Neural cell (in vitro differentiated cells): ENCODE results near the gene TMEM54. TPM values are rescaled to one million over a fixed set of nuclear protein-coding genes. Genes with fewer than 3 reads are reported as not detected.
"Not testable (repeated sequence)": the region's sequence is repeated elsewhere in the genome, so short reads cannot be mapped to it uniquely, and the experiment has no call there.

Experiments used
- H2AFZ ChIP-seq: fragments of 200-600, 300-800 bp; sonication (generic), shearing (Covaris generic); 2 replicates; pipeline ENCODE4 v1.6.0; 2014; ENCODE audit warnings: low read depth, mild to moderate bottlenecking, antibody characterized with exemption, low read length, moderate library complexity
- H3F3A ChIP-seq: fragments of 200-600 bp; shearing (Covaris generic); 2 replicates; pipeline ENCODE4 v1.6.1; 2016; ENCODE audit warnings: mild to moderate bottlenecking, moderate library complexity, mixed read lengths, antibody characterized with exemption, low read length; ENCODE audit not compliant: insufficient read depth, poor library complexity, severe bottlenecking
- H3K27ac ChIP-seq: fragments of 200-600, 300-800 bp; sonication (generic), shearing (Covaris generic); 2 replicates; pipeline ENCODE4 v1.5.1; 2014; ENCODE audit warnings: mild to moderate bottlenecking, low read length, moderate library complexity
- H3K27me3 ChIP-seq: fragments of 300-800, 200-600 bp; sonication (generic), shearing (Covaris generic); 2 replicates; pipeline ENCODE4 v1.6.0; 2014; ENCODE audit warnings: mild to moderate bottlenecking, low read depth, low read length, moderate library complexity; ENCODE audit not compliant: insufficient read depth
- H3K36me3 ChIP-seq: fragments of 300-800, 200-600 bp; sonication (generic), shearing (Covaris generic); 2 replicates; pipeline ENCODE4 v1.5.1; 2014; ENCODE audit warnings: mild to moderate bottlenecking, antibody characterized with exemption, low read length, moderate library complexity; ENCODE audit not compliant: insufficient read depth
- H3K4me2 ChIP-seq: fragments of 300-800, 200-600 bp; sonication (generic), shearing (Covaris generic); 2 replicates; pipeline ENCODE4 v1.6.0; 2014; ENCODE audit warnings: mild to moderate bottlenecking, low read length
- H3K4me3 ChIP-seq: fragments of 300-800, 200-600 bp; sonication (generic), shearing (Covaris generic); 2 replicates; pipeline ENCODE4 v1.5.1; 2014; ENCODE audit warnings: mild to moderate bottlenecking, low read length, moderate library complexity
- H3K79me2 ChIP-seq: fragments of 200-600 bp; shearing (Covaris generic); replicated peaks from 2 replicates; pipeline ENCODE4 v1.6.0; 2014; ENCODE audit warnings: mild to moderate bottlenecking, low read length, moderate library complexity; ENCODE audit not compliant: insufficient read depth
- H3K9ac ChIP-seq: fragments of 300-800, 200-600 bp; sonication (generic), shearing (Covaris generic); 2 replicates; pipeline ENCODE4 v1.6.1; 2016; ENCODE audit warnings: mild to moderate bottlenecking, low read length, mixed read lengths
- H3K9me2 ChIP-seq: fragments of 200-600 bp; shearing (Covaris generic); 2 replicates; pipeline ENCODE4 v1.6.1; 2016; ENCODE audit warnings: mild to moderate bottlenecking, low read length, mixed read lengths; ENCODE audit not compliant: insufficient read depth
- H3K9me3 ChIP-seq: fragments of 200-600, 300-800 bp; sonication (generic), shearing (Covaris generic); 2 replicates; pipeline ENCODE4 v1.6.1; 2016; ENCODE audit warnings: mild to moderate bottlenecking, mixed run types, low read length, moderate library complexity, mixed read lengths
- H4K20me1 ChIP-seq: fragments of 200-600 bp; shearing (Covaris generic); 2 replicates; pipeline ENCODE4 v1.6.1; 2016; ENCODE audit warnings: mild to moderate bottlenecking, mixed run types; ENCODE audit not compliant: insufficient read depth
- CTCF ChIP-seq: fragments of 450-650 bp; IDR thresholded peaks from 2 replicates; pipeline ENCODE4 v1.5.1; 2014; ENCODE audit warnings: antibody characterized with exemption, mild to moderate bottlenecking, moderate library complexity; ENCODE audit not compliant: poor library complexity, severe bottlenecking
- EP300 ChIP-seq: fragments of 450-650 bp; conservative IDR thresholded peaks from 2 replicates; pipeline ENCODE4 v1.6.1; 2014; ENCODE audit warnings: antibody characterized with exemption, mild to moderate bottlenecking, moderate library complexity; ENCODE audit not compliant: poor library complexity, severe bottlenecking
- EZH2 ChIP-seq: fragments of 200-600, 300-800 bp; shearing (Covaris generic), sonication (generic); IDR thresholded peaks from 2 replicates; pipeline ENCODE4 v1.6.1; 2014; ENCODE audit warnings: antibody characterized with exemption, low read length, borderline replicate concordance, mild to moderate bottlenecking; ENCODE audit not compliant: insufficient read depth, poor library complexity, severe bottlenecking
- MXI1 ChIP-seq: fragments of 450-650 bp; conservative IDR thresholded peaks from 2 replicates; pipeline ENCODE4 v1.6.1; 2014; ENCODE audit warnings: antibody characterized with exemption, mild to moderate bottlenecking; ENCODE audit not compliant: poor library complexity, severe bottlenecking
- POLR2AphosphoS5 ChIP-seq: IDR thresholded peaks from 2 replicates; pipeline ENCODE4 v1.6.1; 2012
- RAD21 ChIP-seq: fragments of 450-650 bp; conservative IDR thresholded peaks from 2 replicates; pipeline ENCODE4 v1.6.1; 2014; ENCODE audit warnings: antibody characterized with exemption, mild to moderate bottlenecking, moderate library complexity
- REST ChIP-seq: IDR thresholded peaks from 2 replicates; pipeline ENCODE4 v1.6.1; 2012; ENCODE audit warnings: borderline replicate concordance
- SMC3 ChIP-seq: fragments of 450-650 bp; conservative IDR thresholded peaks from 2 replicates; pipeline ENCODE4 v1.6.1; 2014; ENCODE audit warnings: antibody characterized with exemption, mild to moderate bottlenecking, moderate library complexity; ENCODE audit not compliant: poor library complexity
- TAF1 ChIP-seq: IDR thresholded peaks from 2 replicates; pipeline ENCODE4 v1.6.1; 2012; ENCODE audit warnings: low read depth
- polyA plus RNA-seq: library from polyadenylated mRNA; depleted of rRNA; stranded (reverse); fragments of >200 nt; gene quantifications from 2 replicates; pipeline ENCODE4 v1.2.3, GENCODE V29; 2014

The TMEM54 gene
- polyA plus RNA-seq, 1 donor from 2014 or later: not detected

- no peak overlapping the region for H3K9ac ChIP-seq
- no peaks in the 10 kb centered on the region for H3K36me3 ChIP-seq
- H3K79me2 ChIP-seq: no peaks in the 10 kb centered on the region
- H3K9me3 ChIP-seq: no peaks in the 10 kb centered on the region
- H2AFZ ChIP-seq: no peak overlapping the region
- H3K27ac ChIP-seq: no peak overlapping the region
- TF ChIP-seq SMC3: no peak
- no peaks in the 10 kb centered on the region for H4K20me1 ChIP-seq
- H3F3A ChIP-seq: no peaks in the 10 kb centered on the region
- H3K4me2 ChIP-seq: no peak overlapping the region
- peaks cover 10% of the 10 kb centered on the region for H3K27me3 ChIP-seq
- no peak overlapping the region for H3K4me3 ChIP-seq
- H3K9me2 ChIP-seq: no peaks in the 10 kb centered on the region
Observed at GRCh38 chr1:32906654-32907053, 5.5 kb upstream of the TMEM54 start.

- H2AFZ ChIP-seq, H3K4me2 ChIP-seq, H3K36me3 ChIP-seq, H3K9me2 ChIP-seq, H3K4me3 ChIP-seq, H4K20me1 ChIP-seq, H3K79me2 ChIP-seq, H3F3A ChIP-seq, H3K9me3 ChIP-seq, H3K9ac ChIP-seq, H3K27ac ChIP-seq: not testable (repeated sequence)
- H3K27me3 ChIP-seq: peaks cover 18% of the 10 kb centered on the region
Observed at GRCh38 chr1:32905588-32905987, 4.4 kb upstream of the TMEM54 start.

GRCh38 chr1:32904797-32905196 lies 3.6 kb upstream of the TMEM54 start:
- Histone ChIP-seq H2AFZ (no peak overlapping the region), H3K27me3 (peaks cover 26% of the 10 kb centered on the region), H3K9ac (no peak overlapping the region), H3K4me3 (no peak overlapping the region), H3K27ac (no peak overlapping the region), H3K9me2 (no peaks in the 10 kb centered on the region), H3F3A (no peaks in the 10 kb centered on the region), H4K20me1 (no peaks in the 10 kb centered on the region), H3K79me2 (no peaks in the 10 kb centered on the region), H3K4me2 (no peak overlapping the region), H3K36me3 (no peaks in the 10 kb centered on the region), H3K9me3 (no peaks in the 10 kb centered on the region)
- TF ChIP-seq EZH2 (no peak), EP300 (no peak), CTCF (no peak), MXI1 (no peak), RAD21 (no peak), SMC3 (no peak)

GRCh38 chr1:32903991-32904785 lies 3.0 kb upstream of the TMEM54 start:
- Histone ChIP-seq H3K9me3 (no peaks in the 10 kb centered on the region), H3K4me3 (no peak overlapping the region), H4K20me1 (no peaks in the 10 kb centered on the region), H3K9me2 (no peaks in the 10 kb centered on the region), H3K27me3 (peaks cover 32% of the 10 kb centered on the region), H3K27ac (no peak overlapping the region), H3F3A (no peaks in the 10 kb centered on the region), H3K79me2 (no peaks in the 10 kb centered on the region), H3K4me2 (no peak overlapping the region), H3K9ac (no peak overlapping the region), H2AFZ (no peak overlapping the region), H3K36me3 (no peaks in the 10 kb centered on the region)
- no peak for TF ChIP-seq MXI1
- no peak for TF ChIP-seq SMC3
- TF ChIP-seq RAD21: no peak
- TF ChIP-seq EZH2: no peak
- TF ChIP-seq CTCF: no peak
- TF ChIP-seq EP300: no peak
- TF ChIP-seq TAF1: no peak
- TF ChIP-seq REST: no peak
- TF ChIP-seq POLR2AphosphoS5: no peak
